SK-N-SH (cell line): ENCODE results near the gene BRI3. TPM values are rescaled to one million over a fixed set of nuclear protein-coding genes. Genes with fewer than 3 reads are reported as not detected.

Experiments
- CTCF ChIA-PET: fragments of 300-600, 350-600 bp; formaldehyde crosslinking; extraction: SDS; loops from one replicate; lab custom pipeline; 2021; lab: Yijun Ruan, JAX
- POLR2A ChIA-PET: fragments of 350-600 bp; sonication (Branson Sonifier 250); formaldehyde crosslinking; extraction: SDS; loops from one replicate; lab custom pipeline; 2020; ENCODE audit warnings: antibody characterized with exemption, inconsistent platforms; lab: Yijun Ruan, JAX
- DNase-seq: peaks from one replicate; pipeline ENCODE4 v3.0.0; 2012
- H2AFZ ChIP-seq: fragments of 200-600 bp; sonication (generic); 2 replicates; pipeline ENCODE4 v1.8.1; 2016; ENCODE audit warnings: antibody characterized with exemption, mild to moderate bottlenecking, low read depth
- H3F3A ChIP-seq: fragments of 200-600 bp; sonication (generic); replicated peaks from 2 replicates; pipeline ENCODE3; 2016; ENCODE audit warnings: antibody characterized with exemption, mild to moderate bottlenecking; ENCODE audit not compliant: insufficient read depth
- H3K27ac ChIP-seq, 2 experiments: fragments of 200-500 bp in 1 of 2; fragments of 200-600 bp in 1 of 2; sonication (Bioruptor generic) in 1 of 2; sonication (generic), shearing (Covaris generic) in 1 of 2; 2 replicates each; pipeline versions ENCODE4 v1.5.1 to v1.6.1; 2014 to 2016; ENCODE audit warnings: low read depth in 2 of 2, inconsistent platforms in 1 of 2, low read length in 1 of 2, mild to moderate bottlenecking in 1 of 2, mixed read lengths in 1 of 2
- H3K27me3 ChIP-seq: fragments of 200-600 bp; sonication (generic), shearing (Covaris generic); 2 replicates; pipeline ENCODE4 v1.6.1; 2016; ENCODE audit warnings: mixed run types; ENCODE audit not compliant: insufficient read depth
- H3K36me3 ChIP-seq, 2 experiments: fragments of 200-500 bp in 1 of 2; fragments of 200-600 bp in 1 of 2; sonication (Bioruptor generic) in 1 of 2; sonication (generic) in 1 of 2; replicated peaks in 1 of 2; 2 replicates each; pipeline versions ENCODE3 to v1.5.1; 2014 to 2016; ENCODE audit warnings: low read length in 1 of 2, mild to moderate bottlenecking in 1 of 2; ENCODE audit not compliant: insufficient read depth in 2 of 2, control insufficient read depth in 1 of 2
- H3K4me1 ChIP-seq, 2 experiments: fragments of 200-500 bp in 1 of 2; fragments of 200-600 bp in 1 of 2; sonication (Bioruptor generic) in 1 of 2; sonication (generic), shearing (Covaris generic) in 1 of 2; 2 replicates each; pipeline versions ENCODE4 v1.5.1 to v1.6.1; 2014 to 2016; ENCODE audit warnings: low read depth in 1 of 2, low read length in 1 of 2, mixed run types in 1 of 2; ENCODE audit not compliant: insufficient read depth in 2 of 2, control insufficient read depth in 1 of 2
- H3K4me2 ChIP-seq: fragments of 200-600 bp; sonication (generic), shearing (Covaris generic); 2 replicates; pipeline ENCODE4 v1.6.1; 2017; ENCODE audit warnings: mixed run types
- H3K4me3 ChIP-seq, 2 experiments: fragments of 200-500 bp in 1 of 2; fragments of 200-600 bp in 1 of 2; sonication (Bioruptor generic) in 1 of 2; sonication (generic), shearing (Covaris generic) in 1 of 2; 2 replicates each; pipeline versions ENCODE4 v1.5.1 to v1.8.1; 2014 to 2016; ENCODE audit warnings: low read depth in 2 of 2, inconsistent platforms in 1 of 2, low read length in 1 of 2, mild to moderate bottlenecking in 1 of 2, mixed read lengths in 1 of 2, moderate library complexity in 1 of 2
- H3K79me2 ChIP-seq: fragments of 200-600 bp; sonication (generic); 2 replicates; pipeline ENCODE4 v1.8.1; 2017; ENCODE audit warnings: mild to moderate bottlenecking; ENCODE audit not compliant: insufficient read depth
- H3K9ac ChIP-seq: fragments of 200-600 bp; sonication (generic); 2 replicates; pipeline ENCODE4 v1.6.1; 2017; ENCODE audit warnings: mixed run types
- H3K9me2 ChIP-seq: fragments of 200-600 bp; sonication (generic); 2 replicates; pipeline ENCODE4 v1.6.1; 2017; ENCODE audit warnings: mixed run types
- H3K9me3 ChIP-seq: fragments of 200-600 bp; sonication (generic); 2 replicates; pipeline ENCODE4 v1.6.1; 2017; ENCODE audit warnings: mixed run types, mild to moderate bottlenecking, moderate library complexity
- H4K20me1 ChIP-seq: fragments of 200-600 bp; sonication (generic); 2 replicates; pipeline ENCODE4 v1.6.1; 2017; ENCODE audit warnings: mild to moderate bottlenecking, mixed run types; ENCODE audit not compliant: insufficient read depth
- EP300 ChIP-seq, 2 experiments: IDR thresholded peaks; 2 replicates each; pipeline versions ENCODE4 v1.4.0 to v1.6.1; 2012; ENCODE audit warnings: borderline replicate concordance in 1 of 2, low read depth in 1 of 2, low read length in 1 of 2
- EZH2phosphoT487 ChIP-seq: fragments of 200-600 bp; sonication (generic); IDR thresholded peaks from 2 replicates; pipeline ENCODE4 v1.6.1; 2017; ENCODE audit warnings: low read depth, mixed run types, mild to moderate bottlenecking, antibody characterized with exemption, moderate library complexity, borderline replicate concordance
- FOXM1 ChIP-seq: IDR thresholded peaks from 2 replicates; pipeline ENCODE4 v1.4.0; 2012; ENCODE audit warnings: low read depth, mild to moderate bottlenecking
- GATA2 ChIP-seq: sonication (generic); formaldehyde crosslinking; IDR thresholded peaks from 2 replicates; pipeline ENCODE4 v1.5.0; 2020; ENCODE audit warnings: mild to moderate bottlenecking, missing genetic modification reagents
- JUND ChIP-seq: IDR thresholded peaks from 2 replicates; pipeline ENCODE4 v1.4.0; 2012
- MEF2A ChIP-seq: IDR thresholded peaks from 2 replicates; pipeline ENCODE4 v1.4.0; 2012; ENCODE audit warnings: low read depth, borderline replicate concordance
- NFIC ChIP-seq: IDR thresholded peaks from 2 replicates; pipeline ENCODE4 v1.4.0; 2012; ENCODE audit warnings: borderline replicate concordance
- NRF1 ChIP-seq: IDR thresholded peaks from 2 replicates; pipeline ENCODE4 v1.6.1; 2012; ENCODE audit warnings: low read depth, mild to moderate bottlenecking, low read length
- POLR2AphosphoS5 ChIP-seq: IDR thresholded peaks from 2 replicates; pipeline ENCODE4 v1.6.1; 2012; ENCODE audit warnings: low read depth, low read length
- RAD21 ChIP-seq: IDR thresholded peaks from 2 replicates; pipeline ENCODE4 v1.6.1; 2012; ENCODE audit warnings: mild to moderate bottlenecking, low read length
- RFX5 ChIP-seq: IDR thresholded peaks from 2 replicates; pipeline ENCODE4 v1.6.1; 2012; ENCODE audit warnings: mild to moderate bottlenecking, improper control_type of control experiment, low read length
- SMC3 ChIP-seq: IDR thresholded peaks from 2 replicates; pipeline ENCODE4 v1.6.1; 2012; ENCODE audit warnings: low read depth, low read length, improper control_type of control experiment
- TEAD4 ChIP-seq: IDR thresholded peaks from 2 replicates; pipeline ENCODE4 v1.4.0; 2012; ENCODE audit warnings: mild to moderate bottlenecking, borderline replicate concordance; ENCODE audit not compliant: insufficient read depth
- WGBS: methylation state at CpG from one replicate; pipeline ENCODE4 v1.1.6; 2017; ENCODE audit warnings: low lambda C conversion rate; 5-methylcytosine and 5-hydroxymethylcytosine counted together
- polyA plus RNA-seq, 3 experiments: library from polyadenylated mRNA; depleted of rRNA; stranded (reverse); fragments of >200 nt; gene quantifications; 2 replicates each; pipeline ENCODE4 v1.2.3, GENCODE V29; 2012
- TF ChIP-seq, protein P1 (sequence below): fragments of 150-350 bp; IDR thresholded peaks from 2 replicates; pipeline ENCODE4 v1.6.1; 2017; ENCODE audit warnings: antibody characterized with exemption, low read length, low read depth, borderline replicate concordance

The BRI3 gene
- polyA plus RNA-seq, 1 of the 3 experiments (the other 2 are of a cell fraction): 128 TPM

DNA sequence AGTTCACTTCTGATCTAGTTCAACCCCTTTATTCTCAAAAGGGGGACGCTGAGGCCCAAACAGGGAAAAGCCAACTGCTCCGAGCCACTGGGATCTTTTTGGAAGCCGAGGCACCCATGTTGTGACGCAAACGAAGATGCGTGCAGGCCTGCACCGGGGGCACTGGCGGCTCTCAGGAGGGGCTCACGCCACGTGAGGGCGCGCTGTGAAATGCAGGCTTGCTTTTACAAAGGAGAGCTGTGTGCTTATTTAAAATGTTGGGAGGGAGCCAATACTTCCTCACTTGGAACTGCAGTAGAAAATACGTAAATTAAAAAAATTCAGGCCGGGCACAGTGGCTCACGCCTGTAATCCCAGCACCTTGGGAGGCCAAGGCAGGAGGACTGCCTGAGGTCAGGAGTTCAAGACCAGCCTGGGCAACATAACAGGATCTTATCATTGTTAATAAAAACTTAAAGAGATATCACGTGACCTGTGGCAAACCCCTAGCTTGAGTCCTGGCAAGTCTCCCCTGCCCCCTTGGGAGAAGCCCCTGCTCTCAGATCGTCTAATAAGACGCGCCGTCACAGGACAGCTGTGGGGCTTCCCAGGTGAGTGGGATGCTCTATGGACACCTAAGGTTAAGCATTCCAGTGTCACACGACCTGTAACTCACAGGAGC, 16.3 kb downstream of the BRI3 start:
- CTCF ChIA-PET: interaction anchor here (0.7 to 11.1 kb wide), 5 partner anchors 12 to 537 kb away, joined by 3 to 108 read pairs (median 3); partner anchors contain the start of gene BAIAP2L1
- 89% methylated on average over 21 of the region's 21 CpGs for WGBS
- Histone ChIP-seq H3K27me3 (no peaks in the 10 kb centered on the region), H3K4me3 (no peak overlapping the region), H3K36me3 (peaks cover 11 to 18% of the 10 kb centered on the region in 2 experiments), H3K79me2 (peaks cover 24% of the 10 kb centered on the region), H3K4me1 (peaks cover 0 to 6% of the 10 kb centered on the region in 2 experiments; a peak in 1 of 4 replicates), H3K27ac (no peak overlapping the region), H3K9ac (no peak overlapping the region), H3K9me3 (no peaks in the 10 kb centered on the region), H3K4me2 (no peak overlapping the region), H3K9me2 (no peaks in the 10 kb centered on the region), H3F3A (peaks cover 14% of the 10 kb centered on the region), H2AFZ (no peak overlapping the region), H4K20me1 (peaks cover 20% of the 10 kb centered on the region)
- no peak for TF ChIP-seq FOXM1
- no peak for TF ChIP-seq SMC3
- no peak for TF ChIP-seq GATA2 (CRISPR knock-in tag)
- no peak for TF ChIP-seq NFIC
- no peak for TF ChIP-seq POLR2AphosphoS5
- no peak for TF ChIP-seq EZH2phosphoT487
- TF ChIP-seq RFX5: no peak
- no peak for TF ChIP-seq EP300 (IDR thresholded peaks at IDR 0.05; ENCODE audit: borderline replicate concordance in 1 of 2, low read depth in 1 of 2, low read length in 1 of 2)
- TF ChIP-seq RAD21: no peak
- TF ChIP-seq TEAD4: no peak
- no peak for DNase-seq
- POLR2A ChIA-PET: no interaction called here

DNA sequence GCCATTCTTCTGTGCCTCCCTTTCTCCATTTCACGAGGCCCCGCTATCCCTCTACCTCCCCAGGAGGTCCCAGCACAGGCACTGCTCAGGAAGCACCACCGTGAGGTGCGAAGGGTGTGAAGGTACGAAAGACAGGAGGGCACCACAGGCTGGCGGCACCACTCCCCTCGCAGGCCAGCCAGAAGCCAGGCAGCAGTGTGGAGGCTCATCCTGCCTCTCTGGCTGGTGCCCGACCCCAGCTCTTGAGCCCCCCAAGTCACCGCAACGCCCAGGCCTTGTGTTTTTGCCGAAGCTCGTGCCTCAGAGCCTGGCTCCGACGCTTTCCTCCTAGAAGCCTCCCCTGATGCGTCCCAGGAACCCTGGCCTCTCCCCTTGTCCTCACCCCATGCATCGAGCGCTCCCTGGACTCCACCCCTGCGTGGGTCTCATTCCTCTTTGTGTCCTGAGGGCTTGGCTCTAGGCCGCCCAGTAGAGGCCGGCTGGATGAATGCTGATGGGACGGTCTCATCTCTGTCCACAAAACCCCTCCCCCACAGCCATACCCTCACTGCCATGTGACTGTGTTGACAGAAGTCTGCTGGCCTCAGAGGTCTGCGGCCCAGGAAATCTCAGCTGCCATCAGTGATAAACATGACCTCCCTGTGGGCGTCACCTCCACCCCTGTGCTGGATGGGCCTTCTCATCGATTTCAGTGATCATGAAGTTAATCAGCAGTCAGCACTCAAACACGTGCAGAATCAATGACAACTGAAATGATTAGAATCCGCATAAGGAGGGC, 19.3 kb downstream of the BRI3 start:
- Histone ChIP-seq H3K4me2 (no peak overlapping the region), H3K9ac (no peak overlapping the region), H2AFZ (no peak overlapping the region)
- DNase-seq: peak; percentile 51
- 91% methylated on average over 23 of the region's 26 CpGs for WGBS
- POLR2A ChIA-PET: no interaction called here
- TF ChIP-seq, protein P1, sequence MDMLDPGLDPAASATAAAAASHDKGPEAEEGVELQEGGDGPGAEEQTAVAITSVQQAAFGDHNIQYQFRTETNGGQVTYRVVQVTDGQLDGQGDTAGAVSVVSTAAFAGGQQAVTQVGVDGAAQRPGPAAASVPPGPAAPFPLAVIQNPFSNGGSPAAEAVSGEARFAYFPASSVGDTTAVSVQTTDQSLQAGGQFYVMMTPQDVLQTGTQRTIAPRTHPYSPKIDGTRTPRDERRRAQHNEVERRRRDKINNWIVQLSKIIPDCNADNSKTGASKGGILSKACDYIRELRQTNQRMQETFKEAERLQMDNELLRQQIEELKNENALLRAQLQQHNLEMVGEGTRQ: no peak
- TF ChIP-seq FOXM1: no peak
- no peak for TF ChIP-seq NRF1
- no peak for TF ChIP-seq NFIC
- no peak for TF ChIP-seq MEF2A
- no peak for TF ChIP-seq JUND
- TF ChIP-seq, all 33 proteins: peak for 0
- H3K79me2 ChIP-seq: no peaks in the 10 kb centered on the region
- H4K20me1 ChIP-seq: no peaks in the 10 kb centered on the region
- no peaks in the 10 kb centered on the region for H3K9me3 ChIP-seq
- no peaks in the 10 kb centered on the region for H3F3A ChIP-seq
- H3K27me3 ChIP-seq: no peaks in the 10 kb centered on the region
- H3K9me2 ChIP-seq: no peaks in the 10 kb centered on the region
- no peak overlapping the region for H3K27ac ChIP-seq
- peaks cover 0 to 1% of the 10 kb centered on the region in 2 experiments; a peak in 1 of 4 replicates for H3K4me1 ChIP-seq
- H3K36me3 ChIP-seq: peaks cover 2 to 3% of the 10 kb centered on the region in 2 experiments
- CTCF ChIA-PET: interaction anchor here (0.6 to 11.1 kb wide), 3 partner anchors 57 to 120 kb away, joined by 3 to 108 read pairs (median 17); partner anchors contain the start of gene BAIAP2L1
- no peak overlapping the region for H3K4me3 ChIP-seq
